Measurements from ENCODE around the gene TMEM209.
"Not testable (repeated sequence)": the region's sequence is repeated elsewhere in the genome, so short reads cannot be mapped to it uniquely, and the experiment has no call there.

The TMEM209 gene

GRCh38 chr7:130205084-130205947 lies at the start of gene TMEM209:
TSS of gene TMEM209 (minus strand) at chr7:130205406. CDS start at chr7:130205375, 31 bp downstream.
- H3K4me3 ChIP-seq (ENCODE audit: low read length) = peak within 1 kb of the TSS; percentile 81
- TF ChIP-seq CTCF (conservative IDR thresholded peaks at IDR 0.05; ENCODE audit: low read depth, low read length) = no peak
- peak; percentile 88 for DNase-seq (ENCODE audit: low read depth)

- H3K4me3 ChIP-seq (ENCODE audit: low read length) = no peak overlapping the region
- no peak for TF ChIP-seq CTCF (conservative IDR thresholded peaks at IDR 0.05; ENCODE audit: low read depth, low read length)
- DNase-seq (ENCODE audit: low read depth) = no peak
These were observed 49.3 kb upstream of the TMEM209 start for GRCh38 chr7:130254555-130254954.

- not testable (repeated sequence) for DNase-seq (ENCODE audit: low read depth); H3K4me3 ChIP-seq (ENCODE audit: low read length)
These were observed 44.4 kb upstream of the TMEM209 start for GRCh38 chr7:130249626-130250025.

- not testable (repeated sequence) for H3K4me3 ChIP-seq (ENCODE audit: low read length); DNase-seq (ENCODE audit: low read depth)
These were observed 43.6 kb upstream of the TMEM209 start for GRCh38 chr7:130248842-130249241.

GRCh38 chr7:130246491-130246890 lies 41.3 kb upstream of the TMEM209 start:
- not testable (repeated sequence) for H3K4me3 ChIP-seq (ENCODE audit: low read length)

GRCh38 chr7:130243486-130243885 lies 38.3 kb upstream of the TMEM209 start:
- not testable (repeated sequence) for DNase-seq (ENCODE audit: low read depth); H3K4me3 ChIP-seq (ENCODE audit: low read length)

More at GRCh38 chr7:130246491-130246890, 41.3 kb upstream of the TMEM209 start:
- DNase-seq (ENCODE audit: low read depth) = not testable (repeated sequence)

- H3K4me3 ChIP-seq (ENCODE audit: low read length) = no peak overlapping the region
- peak; percentile 96 for TF ChIP-seq CTCF (conservative IDR thresholded peaks at IDR 0.05; ENCODE audit: low read depth, low read length)
- DNase-seq (ENCODE audit: low read depth) = no peak
These were observed 37.2 kb upstream of the TMEM209 start for GRCh38 chr7:130242198-130243014.

- DNase-seq (ENCODE audit: low read depth) = no peak
- TF ChIP-seq CTCF (conservative IDR thresholded peaks at IDR 0.05; ENCODE audit: low read depth, low read length) = no peak
- no peak overlapping the region for H3K4me3 ChIP-seq (ENCODE audit: low read length)
These were observed 35.0 kb upstream of the TMEM209 start for GRCh38 chr7:130240240-130240639.

- not testable (repeated sequence) for DNase-seq (ENCODE audit: low read depth); H3K4me3 ChIP-seq (ENCODE audit: low read length)
These were observed 31.2 kb upstream of the TMEM209 start for GRCh38 chr7:130236361-130236760.
